Left ventricle myocardium inferior (tissue), 1 donor: Measurements from ENCODE around the gene TSNAXIP1. TPM values are rescaled to one million over a fixed set of nuclear protein-coding genes. Genes with fewer than 3 reads are reported as not detected.

Source experiments
- DNase-seq: peaks from one replicate; pipeline ENCODE4 v3.0.0-alpha.2; 2020
- H3K27ac ChIP-seq: fragments of 200-600 bp; replicated peaks from 2 replicates; pipeline ENCODE4 v1.8.0; 2021
- H3K27me3 ChIP-seq: fragments of 200-600 bp; 2 replicates; pipeline ENCODE4 v1.8.0; 2021; ENCODE audit warnings: low read depth
- H3K36me3 ChIP-seq: fragments of 200-600 bp; 2 replicates; pipeline ENCODE4 v1.8.0; 2021
- H3K4me1 ChIP-seq: fragments of 200-600 bp; 2 replicates; pipeline ENCODE4 v1.8.0; 2021
- H3K4me3 ChIP-seq: fragments of 200-600 bp; 2 replicates; pipeline ENCODE4 v1.8.0; 2021; ENCODE audit warnings: mild to moderate bottlenecking, moderate library complexity
- H3K9me3 ChIP-seq: fragments of 200-600 bp; replicated peaks from 2 replicates; pipeline ENCODE4 v1.8.0; 2021
- CTCF ChIP-seq: fragments of 200-600 bp; IDR thresholded peaks from 2 replicates; pipeline ENCODE4 v1.8.0; 2021; ENCODE audit warnings: antibody characterized with exemption, mild to moderate bottlenecking, borderline replicate concordance
- intact Hi-C: fragments of 100-400 bp; cut with micrococcal nuclease; formaldehyde crosslinking; loops from one replicate; pipeline ENCODE4 v1.11.0; 2022
- total RNA-seq: library from RNA; stranded (reverse); fragmentation: NEBNext Ultra II Directional; extraction: Animal tissue kit (Norgen Biotek cat#: 25700); gene quantifications from one replicate; pipeline ENCODE4 v1.2.1, GENCODE V29; 2021
- donor health status: DM: no; HTN: yes; CAD: no; lungs with severe emphysema.

Gene TSNAXIP1
- total RNA-seq, 1 donor from 2014 or later = 0.49 TPM

GRCh38 chr16:67825119-67825518 is 18.4 kb downstream of the TSNAXIP1 start:
- Histone ChIP-seq H3K36me3 (peaks cover 25% of the 10 kb centered on the region), H3K4me3 (no peak overlapping the region), H3K27ac (no peak overlapping the region), H3K4me1 (no peaks in the 10 kb centered on the region), H3K9me3 (no peaks in the 10 kb centered on the region), H3K27me3 (no peaks in the 10 kb centered on the region)
- no peak for DNase-seq
- no peak for TF ChIP-seq CTCF
- intact Hi-C loops = no loop called here

DNA sequence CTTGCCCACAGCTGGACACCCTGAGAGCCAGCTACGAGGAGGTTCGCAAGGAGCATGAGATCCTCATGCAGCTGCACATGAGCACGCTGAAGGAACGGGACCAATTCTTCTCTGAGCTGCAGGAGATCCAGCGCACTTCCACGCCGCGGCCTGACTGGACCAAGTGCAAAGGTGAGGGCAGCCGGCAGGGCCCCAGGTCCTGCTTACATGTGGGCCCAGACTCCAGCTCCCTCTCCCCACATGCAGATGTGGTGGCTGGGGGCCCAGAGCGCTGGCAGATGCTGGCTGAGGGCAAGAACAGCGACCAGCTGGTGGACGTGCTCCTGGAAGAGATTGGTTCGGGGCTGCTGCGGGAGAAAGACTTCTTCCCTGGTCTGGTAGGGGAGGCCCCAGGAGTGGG is 19.2 kb downstream of the TSNAXIP1 start:
- DNase-seq = no peak
- no peak overlapping the region for H3K4me3 ChIP-seq
- peaks cover 33% of the 10 kb centered on the region for H3K36me3 ChIP-seq
- H3K4me1 ChIP-seq = no peaks in the 10 kb centered on the region
- no peaks in the 10 kb centered on the region for H3K27me3 ChIP-seq
- H3K27ac ChIP-seq = no peak overlapping the region
- no peak for TF ChIP-seq CTCF
- no peaks in the 10 kb centered on the region for H3K9me3 ChIP-seq
- intact Hi-C loops = no loop called here

DNA sequence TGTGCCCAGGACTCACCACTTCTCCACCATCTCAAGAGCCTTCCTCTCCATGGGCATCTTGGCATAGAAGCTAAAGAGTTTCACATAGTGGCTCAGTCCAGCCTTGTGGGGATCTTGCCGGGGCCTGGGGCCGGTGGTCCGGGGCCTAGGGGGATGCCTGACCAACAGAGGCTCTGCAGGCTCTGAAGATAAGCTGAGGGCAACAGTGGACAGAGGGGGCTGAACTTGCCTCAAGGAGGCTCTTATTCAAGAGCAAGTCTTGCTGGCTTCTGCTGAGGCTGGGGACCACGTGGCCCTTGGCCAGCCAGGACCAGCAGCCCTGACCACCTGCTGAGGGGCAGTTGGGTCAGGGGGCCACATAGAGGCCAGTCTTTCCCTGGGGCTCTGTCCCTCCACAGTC is 22.0 kb downstream of the TSNAXIP1 start:
- Histone ChIP-seq H3K36me3 (peaks cover 48% of the 10 kb centered on the region), H3K4me1 (peaks cover 16% of the 10 kb centered on the region), H3K27ac (no peak overlapping the region), H3K4me3 (no peak overlapping the region), H3K27me3 (no peaks in the 10 kb centered on the region), H3K9me3 (no peaks in the 10 kb centered on the region)
- intact Hi-C loops = no loop called here
- DNase-seq = no peak
- no peak for TF ChIP-seq CTCF

GRCh38 chr16:67833030-67833414 is 26.3 kb downstream of the TSNAXIP1 start:
- peak overlapping the region; percentile 90 for H3K4me3 ChIP-seq
- peak overlapping the region; percentile 78 for H3K27ac ChIP-seq
- DNase-seq = no peak
- H3K9me3 ChIP-seq = no peaks in the 10 kb centered on the region
- intact Hi-C loops = no loop called here
- no peaks in the 10 kb centered on the region for H3K27me3 ChIP-seq
- H3K36me3 ChIP-seq = peaks cover 44% of the 10 kb centered on the region
- TF ChIP-seq CTCF = no peak
- H3K4me1 ChIP-seq = peaks cover 24% of the 10 kb centered on the region

DNA sequence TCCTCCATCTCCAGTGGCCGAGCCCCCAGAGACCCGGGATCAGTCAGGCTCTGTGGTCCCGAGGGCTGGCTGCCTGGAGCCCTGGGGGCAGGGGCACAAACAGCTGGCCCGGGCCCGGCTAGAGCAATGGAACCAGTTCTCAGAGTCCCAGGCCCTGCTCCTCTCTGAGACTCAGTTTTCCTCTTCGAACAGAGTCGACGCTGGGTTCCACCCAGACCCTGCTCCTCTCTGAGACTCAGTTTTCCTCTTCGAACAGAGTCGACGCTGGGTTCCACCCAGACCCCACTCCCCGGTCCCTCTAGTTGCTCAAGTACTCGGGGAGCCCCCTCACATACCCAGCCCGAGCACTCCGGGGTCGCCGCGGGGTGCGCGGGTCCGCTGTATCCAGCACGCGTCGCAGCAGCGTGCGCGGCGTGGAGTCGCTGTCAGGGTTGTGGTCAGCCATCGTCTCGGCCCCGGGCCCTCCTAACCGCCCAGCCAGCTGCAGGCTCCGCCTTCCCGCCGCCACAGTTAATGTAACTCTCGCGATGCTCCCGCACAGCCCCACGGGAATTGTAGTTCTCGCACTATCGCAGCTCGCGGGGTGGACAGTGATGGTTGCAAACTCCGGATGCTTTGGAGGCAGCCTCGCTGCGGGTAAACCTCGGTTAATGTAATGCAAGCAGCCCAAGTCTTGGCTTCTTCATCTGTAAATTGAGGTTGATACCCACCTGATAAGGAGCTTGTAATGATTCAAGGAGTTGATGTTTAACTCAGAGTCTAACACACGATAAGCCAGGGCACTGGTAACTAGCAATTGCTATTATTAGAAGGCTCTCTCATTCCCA is 26.9 kb downstream of the TSNAXIP1 start:
- Histone ChIP-seq H3K9me3 (no peaks in the 10 kb centered on the region), H3K4me3 (peak overlapping the region; percentile 90), H3K36me3 (peaks cover 38% of the 10 kb centered on the region), H3K27ac (peak overlapping the region; percentile 78), H3K27me3 (no peaks in the 10 kb centered on the region), H3K4me1 (peaks cover 24% of the 10 kb centered on the region)
- intact Hi-C loops = no loop called here
- TF ChIP-seq CTCF = no peak
- DNase-seq = peak; percentile 95
